HepG2 (cell line): ENCODE results near the gene WNT3. TPM values are rescaled to one million over a fixed set of nuclear protein-coding genes. Genes with fewer than 3 reads are reported as not detected.

Experiments used
- ADNP ChIP-seq: sonication (generic); formaldehyde crosslinking; IDR thresholded peaks from 2 replicates; pipeline ENCODE4 v1.4.0; 2020; ENCODE audit warnings: missing genetic modification reagents
- ASH2L ChIP-seq: fragments of 300-600, 200-600 bp; sonication (generic); IDR thresholded peaks from 2 replicates; pipeline ENCODE4 v1.7.0; 2017; ENCODE audit warnings: low read depth, mild to moderate bottlenecking, moderate library complexity, mixed read lengths, low read length; ENCODE audit not compliant: insufficient read length
- BORCS8-MEF2B ChIP-seq: sonication (generic); formaldehyde crosslinking; IDR thresholded peaks from 2 replicates; pipeline ENCODE4 v1.8.0; 2022; ENCODE audit warnings: mild to moderate bottlenecking, missing genetic modification reagents
- CCDC6 ChIP-seq: sonication (generic); formaldehyde crosslinking; IDR thresholded peaks from 2 replicates; pipeline ENCODE4 v1.8.1; 2022; ENCODE audit warnings: mild to moderate bottlenecking, missing genetic modification reagents, moderate library complexity
- CREB1 ChIP-seq, 2 experiments: fragments of 450-650 bp in 1 of 2; IDR thresholded peaks; 2 replicates each; pipeline ENCODE4 v1.6.1; 2016 to 2017; ENCODE audit warnings: control low read depth in 1 of 2, mild to moderate bottlenecking in 1 of 2, missing compliant biosample characterization in 1 of 2, missing genetic modification characterization in 1 of 2
- FOXO4 ChIP-seq: sonication (generic); formaldehyde crosslinking; conservative IDR thresholded peaks from 2 replicates; pipeline ENCODE4 v1.8.1; 2023; ENCODE audit warnings: missing genetic modification reagents
- FOXP1 ChIP-seq, 2 experiments: fragments of 450-650 bp in 1 of 2; IDR thresholded peaks; 2 replicates each; pipeline ENCODE4 v1.6.1; 2017 to 2018; ENCODE audit warnings: antibody characterized with exemption in 1 of 2
- HCFC1 ChIP-seq: fragments of 150-350 bp; IDR thresholded peaks from 2 replicates; pipeline ENCODE4 v1.6.1; 2014; ENCODE audit warnings: low read depth, low read length
- HMG20A ChIP-seq: IDR thresholded peaks from 2 replicates; pipeline ENCODE4 v1.6.1; 2016; ENCODE audit warnings: borderline replicate concordance
- HMGA1 ChIP-seq: sonication (generic); formaldehyde crosslinking; conservative IDR thresholded peaks from 2 replicates; pipeline ENCODE4 v1.4.0; 2020; ENCODE audit warnings: missing genetic modification reagents
- JUN ChIP-seq: sonication (generic); formaldehyde crosslinking; IDR thresholded peaks from 2 replicates; pipeline ENCODE4 v1.4.0; 2020; ENCODE audit warnings: mild to moderate bottlenecking, missing genetic modification reagents
- PITX1 ChIP-seq: sonication (generic); formaldehyde crosslinking; IDR thresholded peaks from 2 replicates; pipeline ENCODE4 v1.5.1; 2020; ENCODE audit warnings: mild to moderate bottlenecking, missing genetic modification reagents
- SP4 ChIP-seq: sonication (generic); formaldehyde crosslinking; IDR thresholded peaks from 2 replicates; pipeline ENCODE4 v1.8.1; 2023; ENCODE audit warnings: mild to moderate bottlenecking, missing genetic modification reagents
- TFDP1 ChIP-seq: IDR thresholded peaks from 2 replicates; pipeline ENCODE4 v1.6.1; 2016; ENCODE audit warnings: missing compliant biosample characterization, missing genetic modification reagents, borderline replicate concordance
- USF2 ChIP-seq, 2 experiments: sonication (generic) in 1 of 2; formaldehyde crosslinking in 1 of 2; IDR thresholded peaks; 2 replicates each; pipeline versions ENCODE4 v1.5.1 to v1.6.1; 2011 to 2020; ENCODE audit warnings: borderline replicate concordance in 1 of 2, low read depth in 1 of 2, low read length in 1 of 2, mild to moderate bottlenecking in 1 of 2, missing genetic modification reagents in 1 of 2, moderate library complexity in 1 of 2
- ZNF101 ChIP-seq: sonication (generic); formaldehyde crosslinking; IDR thresholded peaks from 2 replicates; pipeline ENCODE4 v1.4.0; 2020; ENCODE audit warnings: mild to moderate bottlenecking, low read depth, missing genetic modification reagents, borderline replicate concordance
- ZNF557 ChIP-seq: sonication (generic); formaldehyde crosslinking; IDR thresholded peaks from 2 replicates; pipeline ENCODE4 v1.4.0; 2020; ENCODE audit warnings: missing genetic modification reagents
- ZNF660 ChIP-seq: sonication (generic); formaldehyde crosslinking; IDR thresholded peaks from 2 replicates; pipeline ENCODE4 v1.5.1; 2020; ENCODE audit warnings: mild to moderate bottlenecking, low read depth, missing genetic modification reagents, borderline replicate concordance
- polyA plus RNA-seq, 8 experiments: library from polyadenylated mRNA; depleted of rRNA in 3 of 8; stranded (reverse) in 7 of 8; unstranded in 1 of 8; fragments of >200 nt; fragmentation: Illumina TruSeq in 4 of 8; extraction: Trizol in 4 of 8; gene quantifications; 2 replicates each; pipeline versions ENCODE4 v1.2.1 to v1.2.3, GENCODE V29; 2011 to 2016; ENCODE audit warnings: low read depth in 4 of 8, missing spikeins in 1 of 8, mixed read lengths in 1 of 8; ENCODE audit not compliant: insufficient read depth in 1 of 8
- total RNA-seq, 5 experiments: library from RNA; depleted of rRNA; stranded (reverse); fragments of >200 nt; fragmentation: Illumina TruSeq; extraction: Trizol; gene quantifications; 2 replicates each; pipeline ENCODE4 v1.2.3, GENCODE V29; 2016; ENCODE audit warnings: low read depth in 1 of 5
- TF ChIP-seq, protein P1 (sequence below): sonication (generic); formaldehyde crosslinking; IDR thresholded peaks from 2 replicates; pipeline ENCODE4 v1.4.0; 2020; ENCODE audit warnings: missing genetic modification reagents
- TF ChIP-seq, protein P2 (sequence below): sonication (generic); formaldehyde crosslinking; IDR thresholded peaks from 2 replicates; pipeline ENCODE4 v1.9.0; 2021; ENCODE audit warnings: missing genetic modification reagents, mild to moderate bottlenecking, borderline replicate concordance

WNT3 gene
- total and polyA plus RNA-seq, 2 of the 13 experiments (the other 11 are each of a cell fraction or from before 2014, with no cell fraction given) = 8.5 to 10.3 TPM

DNA sequence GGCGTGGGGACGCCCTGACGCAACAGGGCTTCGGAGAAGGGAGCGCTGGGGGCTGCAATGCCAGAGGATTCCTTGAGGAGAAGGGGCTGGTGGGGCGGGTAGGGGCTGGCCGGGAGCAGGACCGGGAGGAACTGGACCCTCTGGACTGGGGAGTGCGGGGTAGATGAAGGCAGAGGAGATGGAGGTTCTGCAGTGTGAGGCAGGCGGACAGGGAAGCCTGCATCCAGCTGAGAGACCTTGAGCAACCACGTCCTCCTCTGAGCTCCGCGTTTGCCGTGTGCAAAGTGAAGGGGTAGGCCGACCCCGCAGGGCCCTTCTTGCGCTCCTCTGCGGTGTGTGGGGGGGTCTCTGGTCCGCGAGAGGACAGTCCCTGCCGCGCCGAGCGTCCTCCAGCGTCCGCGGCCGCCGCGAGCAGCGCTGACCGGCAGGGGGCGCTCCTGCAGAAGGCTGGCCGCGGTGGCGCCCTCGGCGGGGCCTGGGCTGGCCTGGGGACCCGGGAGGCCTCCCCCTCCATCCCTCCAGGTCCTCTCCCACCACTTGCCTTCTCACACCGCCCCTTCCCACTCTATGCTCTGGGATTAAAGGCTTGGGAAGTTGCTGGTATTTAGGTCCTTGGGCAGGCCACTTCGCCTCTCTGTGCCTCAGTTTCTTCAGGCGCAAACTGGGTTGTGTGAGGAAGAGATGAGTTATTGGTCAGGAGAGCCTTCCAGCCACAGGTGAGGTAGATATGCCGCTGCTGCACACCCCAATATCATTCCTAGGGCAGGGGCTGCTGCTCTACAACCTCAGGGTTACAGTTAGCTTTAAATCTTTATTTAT lies 23.3 kb upstream of the WNT3 start (continued):
- TF ChIP-seq USF2 (IDR thresholded peaks at IDR 0.05; ENCODE audit: low read depth, low read length) (no peak), USF2 (CRISPR knock-in tag; IDR thresholded peaks at IDR 0.05; ENCODE audit: borderline replicate concordance) (no peak), ADNP (peak; percentile 33; the same call in 1 of the 2 replicates), PITX1 (no peak), HMG20A (no peak), ZNF660 (CRISPR knock-in tag) (no peak), JUN (CRISPR knock-in tag) (no peak), ZNF101 (CRISPR knock-in tag) (no peak), ASH2L (no peak), FOXO4 (CRISPR knock-in tag) (no peak), HMGA1 (CRISPR knock-in tag) (no peak), HCFC1 (no peak), TFDP1 (CRISPR knock-in tag) (peak; percentile 38; the same call in 1 of the 2 replicates), ZNF557 (CRISPR knock-in tag) (no peak), FOXP1 (IDR thresholded peaks at IDR 0.05) (no peak), FOXP1 (CRISPR knock-in tag; IDR thresholded peaks at IDR 0.05) (no peak), CREB1 (IDR thresholded peaks at IDR 0.05) (no peak), CREB1 (CRISPR knock-in tag; IDR thresholded peaks at IDR 0.05) (no peak), BORCS8-MEF2B (CRISPR knock-in tag) (peak; percentile 38; the same call in 1 of the 2 replicates), SP4 (CRISPR knock-in tag) (no peak; the same call in 1 of the 2 replicates), CCDC6 (CRISPR knock-in tag) (no peak)
- TF ChIP-seq, protein P1, sequence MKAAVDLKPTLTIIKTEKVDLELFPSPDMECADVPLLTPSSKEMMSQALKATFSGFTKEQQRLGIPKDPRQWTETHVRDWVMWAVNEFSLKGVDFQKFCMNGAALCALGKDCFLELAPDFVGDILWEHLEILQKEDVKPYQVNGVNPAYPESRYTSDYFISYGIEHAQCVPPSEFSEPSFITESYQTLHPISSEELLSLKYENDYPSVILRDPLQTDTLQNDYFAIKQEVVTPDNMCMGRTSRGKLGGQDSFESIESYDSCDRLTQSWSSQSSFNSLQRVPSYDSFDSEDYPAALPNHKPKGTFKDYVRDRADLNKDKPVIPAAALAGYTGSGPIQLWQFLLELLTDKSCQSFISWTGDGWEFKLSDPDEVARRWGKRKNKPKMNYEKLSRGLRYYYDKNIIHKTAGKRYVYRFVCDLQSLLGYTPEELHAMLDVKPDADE (CRISPR knock-in tag) = no peak
- TF ChIP-seq, protein P2, sequence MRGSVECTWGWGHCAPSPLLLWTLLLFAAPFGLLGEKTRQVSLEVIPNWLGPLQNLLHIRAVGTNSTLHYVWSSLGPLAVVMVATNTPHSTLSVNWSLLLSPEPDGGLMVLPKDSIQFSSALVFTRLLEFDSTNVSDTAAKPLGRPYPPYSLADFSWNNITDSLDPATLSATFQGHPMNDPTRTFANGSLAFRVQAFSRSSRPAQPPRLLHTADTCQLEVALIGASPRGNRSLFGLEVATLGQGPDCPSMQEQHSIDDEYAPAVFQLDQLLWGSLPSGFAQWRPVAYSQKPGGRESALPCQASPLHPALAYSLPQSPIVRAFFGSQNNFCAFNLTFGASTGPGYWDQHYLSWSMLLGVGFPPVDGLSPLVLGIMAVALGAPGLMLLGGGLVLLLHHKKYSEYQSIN (CRISPR knock-in tag) = no peak
